HepG2 (cell line): ENCODE results near the gene CEP131. TPM values are rescaled to one million over a fixed set of nuclear protein-coding genes. Genes with fewer than 3 reads are reported as not detected.

Experiments
- ATM ChIP-seq: fragments of 450-650 bp; IDR thresholded peaks from 2 replicates; pipeline ENCODE4 v1.7.1; 2017; ENCODE audit warnings: mild to moderate bottlenecking, borderline replicate concordance
- CREBL2 ChIP-seq: sonication (generic); formaldehyde crosslinking; IDR thresholded peaks from 2 replicates; pipeline ENCODE4 v1.8.1; 2023; ENCODE audit warnings: missing genetic modification reagents, mild to moderate bottlenecking, borderline replicate concordance
- DMAP1 ChIP-seq: IDR thresholded peaks from 2 replicates; pipeline ENCODE4 v1.6.1; 2016
- ELF4 ChIP-seq: sonication (generic); formaldehyde crosslinking; IDR thresholded peaks from 2 replicates; pipeline ENCODE4 v1.5.0; 2020; ENCODE audit warnings: missing genetic modification reagents, mild to moderate bottlenecking, moderate library complexity, borderline replicate concordance
- FLYWCH1 ChIP-seq: sonication (generic); formaldehyde crosslinking; IDR thresholded peaks from 2 replicates; pipeline ENCODE4 v1.8.1; 2023; ENCODE audit warnings: mild to moderate bottlenecking, missing genetic modification reagents
- GATA4 ChIP-seq: sonication (generic); IDR thresholded peaks from 2 replicates; pipeline ENCODE4 v1.6.1; 2016; ENCODE audit warnings: antibody characterized with exemption, low read depth, borderline replicate concordance
- GLMP ChIP-seq: sonication (generic); formaldehyde crosslinking; IDR thresholded peaks from 2 replicates; pipeline ENCODE4 v1.9.0; 2021; ENCODE audit warnings: missing genetic modification reagents, mild to moderate bottlenecking, borderline replicate concordance
- IRF9 ChIP-seq: sonication (generic); formaldehyde crosslinking; IDR thresholded peaks from 2 replicates; pipeline ENCODE4 v1.8.0; 2022; ENCODE audit warnings: missing genetic modification reagents, mild to moderate bottlenecking, borderline replicate concordance
- JARID2 ChIP-seq: sonication (generic); formaldehyde crosslinking; IDR thresholded peaks from 2 replicates; pipeline ENCODE4 v1.8.1; 2023; ENCODE audit warnings: missing genetic modification reagents, inconsistent platforms; ENCODE audit not compliant: insufficient replicate concordance
- JUND ChIP-seq: sonication (generic); formaldehyde crosslinking; IDR thresholded peaks from 2 replicates; pipeline ENCODE4 v1.8.0; 2022; ENCODE audit warnings: mild to moderate bottlenecking, missing genetic modification reagents
- MAFK ChIP-seq, 2 experiments: IDR thresholded peaks in 1 of 2; conservative IDR thresholded peaks in 1 of 2; 2 replicates each; pipeline ENCODE4 v1.6.1; 2011; ENCODE audit warnings: improper control_type of control experiment in 2 of 2, low read length in 2 of 2
- MAZ ChIP-seq, 2 experiments: sonication (generic) in 1 of 2; formaldehyde crosslinking in 1 of 2; IDR thresholded peaks; 2 replicates each; pipeline versions ENCODE4 v1.5.0 to v1.6.1; 2012 to 2020; ENCODE audit warnings: low read depth in 2 of 2, mild to moderate bottlenecking in 2 of 2, borderline replicate concordance in 1 of 2, improper control_type of control experiment in 1 of 2, low read length in 1 of 2, missing genetic modification reagents in 1 of 2, moderate library complexity in 1 of 2
- RAD51 ChIP-seq: fragments of 450-650 bp; IDR thresholded peaks from 2 replicates; pipeline ENCODE4 v1.6.1; 2016; ENCODE audit warnings: borderline replicate concordance
- TARDBP ChIP-seq: sonication (generic); formaldehyde crosslinking; IDR thresholded peaks from 2 replicates; pipeline ENCODE4 v1.8.0; 2022; ENCODE audit warnings: mild to moderate bottlenecking, missing genetic modification reagents
- TFDP1 ChIP-seq: IDR thresholded peaks from 2 replicates; pipeline ENCODE4 v1.6.1; 2016; ENCODE audit warnings: missing compliant biosample characterization, missing genetic modification reagents, borderline replicate concordance
- THAP7 ChIP-seq: sonication (generic); formaldehyde crosslinking; IDR thresholded peaks from 2 replicates; pipeline ENCODE4 v1.8.1; 2023; ENCODE audit warnings: mild to moderate bottlenecking, missing genetic modification reagents
- WIZ ChIP-seq: sonication (generic); formaldehyde crosslinking; IDR thresholded peaks from 2 replicates; pipeline ENCODE4 v1.5.1; 2020; ENCODE audit warnings: mild to moderate bottlenecking, missing genetic modification reagents
- ZNF367 ChIP-seq: sonication (generic); formaldehyde crosslinking; IDR thresholded peaks from 2 replicates; pipeline ENCODE4 v1.4.0; 2020; ENCODE audit warnings: missing genetic modification reagents, borderline replicate concordance
- ZNF619 ChIP-seq: sonication (generic); formaldehyde crosslinking; IDR thresholded peaks from 2 replicates; pipeline ENCODE4 v1.4.0; 2020; ENCODE audit warnings: mild to moderate bottlenecking, missing genetic modification reagents
- ZNF747 ChIP-seq: sonication (generic); formaldehyde crosslinking; IDR thresholded peaks from 2 replicates; pipeline ENCODE4 v1.8.1; 2023; ENCODE audit warnings: missing genetic modification reagents, mild to moderate bottlenecking, borderline replicate concordance
- ZUFSP ChIP-seq: sonication (generic); formaldehyde crosslinking; IDR thresholded peaks from 2 replicates; pipeline ENCODE4 v1.9.0; 2021; ENCODE audit warnings: missing genetic modification reagents, mild to moderate bottlenecking, borderline replicate concordance
- polyA plus RNA-seq, 8 experiments: library from polyadenylated mRNA; depleted of rRNA in 3 of 8; stranded (reverse) in 7 of 8; unstranded in 1 of 8; fragments of >200 nt; fragmentation: Illumina TruSeq in 4 of 8; extraction: Trizol in 4 of 8; gene quantifications; 2 replicates each; pipeline versions ENCODE4 v1.2.1 to v1.2.3, GENCODE V29; 2011 to 2016; ENCODE audit warnings: low read depth in 4 of 8, missing spikeins in 1 of 8, mixed read lengths in 1 of 8; ENCODE audit not compliant: insufficient read depth in 1 of 8
- total RNA-seq, 5 experiments: library from RNA; depleted of rRNA; stranded (reverse); fragments of >200 nt; fragmentation: Illumina TruSeq; extraction: Trizol; gene quantifications; 2 replicates each; pipeline ENCODE4 v1.2.3, GENCODE V29; 2016; ENCODE audit warnings: low read depth in 1 of 5

The CEP131 gene
- total and polyA plus RNA-seq, 2 of the 13 experiments (the other 11 are each of a cell fraction or from before 2014, with no cell fraction given): 5.0 to 16.8 TPM

- TF ChIP-seq MAZ (IDR thresholded peaks at IDR 0.05; ENCODE audit: borderline replicate concordance, low read depth, low read length) (no peak; the same call in 1 of the 2 replicates), MAZ (CRISPR knock-in tag; IDR thresholded peaks at IDR 0.05; ENCODE audit: low read depth) (peak; percentile 16), TARDBP (peak; percentile 76), IRF9 (CRISPR knock-in tag) (peak; percentile 90), CREBL2 (CRISPR knock-in tag) (peak; percentile 89; the same call in 1 of the 2 replicates), WIZ (CRISPR knock-in tag) (no peak; the same call in 1 of the 2 replicates), ZNF619 (CRISPR knock-in tag) (no peak), THAP7 (no peak), JUND (CRISPR knock-in tag) (no peak), GLMP (no peak), JARID2 (no peak), DMAP1 (peak; percentile 79), MAFK (conservative IDR thresholded peaks at IDR 0.05 in 1 of 2, IDR thresholded peaks at IDR 0.05 in 1 of 2; ENCODE audit: low read length in 2 of 2) (no peak), GATA4 (0 out of 2 replicates have a peak, but pooled peaks have one; percentile 36), ELF4 (no peak), ZNF747 (CRISPR knock-in tag) (no peak), ZUFSP (CRISPR knock-in tag) (no peak), ZNF367 (CRISPR knock-in tag) (0 out of 2 replicates have a peak, but pooled peaks have one; percentile 54), TFDP1 (peak; percentile 98), ATM (no peak), FLYWCH1 (peak; percentile 38; the same call in 1 of the 2 replicates), RAD51 (no peak)
Measured at GRCh38 chr17:81222906-81223761, at the start of gene CEP131 (continued).
